ENCODE results near the gene STAB1. TPM values are rescaled to one million over a fixed set of nuclear protein-coding genes. Genes with fewer than 3 reads are reported as not detected.

Gene STAB1
- total and polyA plus RNA-seq, 8 donors, result 8.2 to 140 (median 50.5) TPM

DNA sequence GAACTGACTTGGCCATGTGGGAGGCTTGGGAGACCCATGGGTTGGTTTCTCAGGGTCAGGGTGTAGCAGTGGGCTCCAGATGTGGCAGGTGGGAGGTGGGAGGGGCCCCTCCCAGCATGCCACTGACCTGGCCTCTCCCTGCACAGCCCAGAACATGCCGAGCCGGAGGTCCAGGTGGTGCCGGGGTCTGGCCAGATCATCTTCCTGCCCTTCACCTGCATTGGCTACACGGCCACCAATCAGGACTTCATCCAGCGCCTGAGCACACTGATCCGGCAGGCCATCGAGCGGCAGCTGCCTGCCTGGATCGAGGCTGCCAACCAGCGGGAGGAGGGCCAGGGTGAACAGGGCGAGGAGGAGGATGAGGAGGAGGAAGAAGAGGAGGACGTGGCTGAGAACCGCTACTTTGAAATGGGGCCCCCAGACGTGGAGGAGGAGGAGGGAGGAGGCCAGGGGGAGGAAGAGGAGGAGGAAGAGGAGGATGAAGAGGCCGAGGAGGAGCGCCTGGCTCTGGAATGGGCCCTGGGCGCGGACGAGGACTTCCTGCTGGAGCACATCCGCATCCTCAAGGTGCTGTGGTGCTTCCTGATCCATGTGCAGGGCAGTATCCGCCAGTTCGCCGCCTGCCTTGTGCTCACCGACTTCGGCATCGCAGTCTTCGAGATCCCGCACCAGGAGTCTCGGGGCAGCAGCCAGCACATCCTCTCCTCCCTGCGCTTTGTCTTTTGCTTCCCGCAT lies 7.9 kb upstream of the STAB1 start:
- Histone ChIP-seq H3K27ac (no peak overlapping the region), H3K4me3 (no peak overlapping the region), H3K4me1 (no peaks in the 10 kb centered on the region), H3K36me3 (peaks cover under 1 to 53% (median 1%) of the 10 kb centered on the region in 3 donors), H3K9me3 (no peaks in the 10 kb centered on the region), H3K27me3 (no peaks in the 10 kb centered on the region)
- intact Hi-C loops (cut with DNase I), result no loop called here
- ATAC-seq, result no peak
- TF ChIP-seq, protein P1, sequence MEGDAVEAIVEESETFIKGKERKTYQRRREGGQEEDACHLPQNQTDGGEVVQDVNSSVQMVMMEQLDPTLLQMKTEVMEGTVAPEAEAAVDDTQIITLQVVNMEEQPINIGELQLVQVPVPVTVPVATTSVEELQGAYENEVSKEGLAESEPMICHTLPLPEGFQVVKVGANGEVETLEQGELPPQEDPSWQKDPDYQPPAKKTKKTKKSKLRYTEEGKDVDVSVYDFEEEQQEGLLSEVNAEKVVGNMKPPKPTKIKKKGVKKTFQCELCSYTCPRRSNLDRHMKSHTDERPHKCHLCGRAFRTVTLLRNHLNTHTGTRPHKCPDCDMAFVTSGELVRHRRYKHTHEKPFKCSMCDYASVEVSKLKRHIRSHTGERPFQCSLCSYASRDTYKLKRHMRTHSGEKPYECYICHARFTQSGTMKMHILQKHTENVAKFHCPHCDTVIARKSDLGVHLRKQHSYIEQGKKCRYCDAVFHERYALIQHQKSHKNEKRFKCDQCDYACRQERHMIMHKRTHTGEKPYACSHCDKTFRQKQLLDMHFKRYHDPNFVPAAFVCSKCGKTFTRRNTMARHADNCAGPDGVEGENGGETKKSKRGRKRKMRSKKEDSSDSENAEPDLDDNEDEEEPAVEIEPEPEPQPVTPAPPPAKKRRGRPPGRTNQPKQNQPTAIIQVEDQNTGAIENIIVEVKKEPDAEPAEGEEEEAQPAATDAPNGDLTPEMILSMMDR (IDR thresholded peaks at IDR 0.05), result no peak
- peak in 2 of 6 donors; percentile 17 to 54 for DNase-seq
- FAIRE-seq, result no peak
- WGBS, 2 donors, result 94% methylated on average over 31 of the region's 31 CpGs

DNA sequence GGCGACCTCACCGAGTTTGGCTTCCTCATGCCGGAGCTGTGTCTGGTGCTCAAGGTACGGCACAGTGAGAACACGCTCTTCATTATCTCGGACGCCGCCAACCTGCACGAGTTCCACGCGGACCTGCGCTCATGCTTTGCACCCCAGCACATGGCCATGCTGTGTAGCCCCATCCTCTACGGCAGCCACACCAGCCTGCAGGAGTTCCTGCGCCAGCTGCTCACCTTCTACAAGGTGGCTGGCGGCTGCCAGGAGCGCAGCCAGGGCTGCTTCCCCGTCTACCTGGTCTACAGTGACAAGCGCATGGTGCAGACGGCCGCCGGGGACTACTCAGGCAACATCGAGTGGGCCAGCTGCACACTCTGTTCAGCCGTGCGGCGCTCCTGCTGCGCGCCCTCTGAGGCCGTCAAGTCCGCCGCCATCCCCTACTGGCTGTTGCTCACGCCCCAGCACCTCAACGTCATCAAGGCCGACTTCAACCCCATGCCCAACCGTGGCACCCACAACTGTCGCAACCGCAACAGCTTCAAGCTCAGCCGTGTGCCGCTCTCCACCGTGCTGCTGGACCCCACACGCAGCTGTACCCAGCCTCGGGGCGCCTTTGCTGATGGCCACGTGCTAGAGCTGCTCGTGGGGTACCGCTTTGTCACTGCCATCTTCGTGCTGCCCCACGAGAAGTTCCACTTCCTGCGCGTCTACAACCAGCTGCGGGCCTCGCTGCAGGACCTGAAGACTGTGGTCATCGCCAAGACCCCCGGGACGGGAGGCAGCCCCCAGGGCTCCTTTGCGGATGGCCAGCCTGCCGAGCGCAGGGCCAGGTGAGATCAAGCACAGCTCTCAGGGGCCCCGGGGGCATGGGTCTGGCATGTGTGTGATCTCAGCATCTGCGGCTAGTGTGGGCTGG lies 7.1 kb upstream of the STAB1 start:
- Histone ChIP-seq H3K36me3 (peaks cover 3 to 53% (median 4%) of the 10 kb centered on the region in 3 donors), H3K27me3 (no peaks in the 10 kb centered on the region), H3K27ac (no peak overlapping the region), H3K9me3 (no peaks in the 10 kb centered on the region), H3K4me1 (no peaks in the 10 kb centered on the region), H3K4me3 (no peak overlapping the region)
- ATAC-seq, result no peak
- 95% methylated on average over 59 of the region's 59 CpGs for WGBS, 2 donors
- intact Hi-C loops (cut with DNase I), result no loop called here
- peak in 2 of 6 donors; percentile 19 to 72 for DNase-seq
- FAIRE-seq, result no peak
- TF ChIP-seq, protein P1 (IDR thresholded peaks at IDR 0.05), result no peak

DNA sequence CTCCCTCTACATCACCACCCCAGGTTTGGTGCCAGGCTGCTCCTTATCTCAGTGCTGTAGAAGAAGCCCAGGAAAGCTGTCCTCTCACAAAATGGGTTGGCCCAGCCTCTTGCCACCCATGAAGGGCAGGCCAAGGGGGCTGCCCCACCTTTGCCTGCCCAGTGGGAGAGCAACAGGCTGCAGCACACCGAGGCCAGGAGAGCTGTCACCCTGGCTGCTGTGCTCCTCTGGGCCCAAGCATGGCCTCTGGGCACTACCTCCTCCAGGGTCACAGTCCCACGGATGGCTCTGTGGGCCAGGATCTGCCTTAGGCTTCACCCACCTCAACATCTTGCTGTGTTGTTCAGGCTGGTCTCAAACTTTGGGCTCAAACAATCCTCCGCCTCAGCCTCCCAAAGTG lies 6.4 kb upstream of the STAB1 start:
- TF ChIP-seq, protein P1 (IDR thresholded peaks at IDR 0.05), result no peak
- FAIRE-seq (no peak), ATAC-seq (no peak), DNase-seq (peak in 1 of 6 donors; percentile 51)
- Histone ChIP-seq H3K27ac (no peak overlapping the region), H3K27me3 (no peaks in the 10 kb centered on the region), H3K9me3 (no peaks in the 10 kb centered on the region), H3K4me1 (no peaks in the 10 kb centered on the region), H3K36me3 (peaks cover 3 to 53% (median 4%) of the 10 kb centered on the region in 3 donors), H3K4me3 (no peak overlapping the region)
- intact Hi-C loops (cut with DNase I), result no loop called here
- 79 to 85% methylated on average over 3 of the region's 3 CpGs for WGBS, 2 donors

DNA sequence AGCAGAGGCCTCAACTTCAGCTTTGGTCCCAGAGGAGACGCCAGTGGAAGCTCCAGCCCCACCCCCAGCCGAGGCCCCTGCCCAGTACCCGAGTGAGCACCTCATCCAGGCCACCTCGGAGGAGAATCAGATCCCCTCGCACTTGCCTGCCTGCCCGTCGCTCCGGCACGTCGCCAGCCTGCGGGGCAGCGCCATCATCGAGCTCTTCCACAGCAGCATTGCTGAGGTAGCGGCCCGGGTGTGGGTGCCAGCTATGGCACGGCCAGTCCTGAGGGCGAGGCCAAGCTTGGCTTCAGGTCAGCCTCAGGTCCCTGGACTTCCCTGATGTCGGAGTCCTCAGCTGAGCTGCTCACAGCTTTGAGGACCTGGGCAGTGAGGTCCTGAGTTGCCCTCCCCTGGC lies 5.7 kb upstream of the STAB1 start:
- DNase-seq (peak in 1 of 6 donors; percentile 54), ATAC-seq (no peak), FAIRE-seq (no peak)
- intact Hi-C loops (cut with DNase I), result no loop called here
- H3K4me1 ChIP-seq, result no peaks in the 10 kb centered on the region
- H3K4me3 ChIP-seq, result no peak overlapping the region
- H3K27ac ChIP-seq, result no peak overlapping the region
- H3K9me3 ChIP-seq, result no peaks in the 10 kb centered on the region
- WGBS, 2 donors, result 94 to 95% methylated on average over 16 to 18 of the region's 18 CpGs
- TF ChIP-seq, protein P1 (IDR thresholded peaks at IDR 0.05), result no peak
- H3K27me3 ChIP-seq, result no peaks in the 10 kb centered on the region
- peaks cover 3 to 53% (median 4%) of the 10 kb centered on the region in 3 donors for H3K36me3 ChIP-seq
